CD14-positive monocyte (primary cell): Measurements from ENCODE around the gene SERPINB13. TPM values are rescaled to one million over a fixed set of nuclear protein-coding genes. Genes with fewer than 3 reads are reported as not detected.

Source experiments
- DNase-seq, 3 donors: peaks; one replicate each; pipeline ENCODE4 v3.0.0-alpha.2; 2011 to 2022
- H2AFZ ChIP-seq: 2 replicates; pipeline ENCODE4 v1.6.0; 2012; ENCODE audit warnings: mild to moderate bottlenecking, low read depth, low read length, inconsistent platforms; ENCODE audit not compliant: insufficient read depth, poor library complexity, severe bottlenecking
- H3K27ac ChIP-seq, 2 donors: 1 replicate in 1 of 2; 2 replicates in 1 of 2; pipeline ENCODE4 v1.5.1; 2012 to 2013; ENCODE audit warnings: low read length in 2 of 2, control low read depth in 1 of 2, inconsistent platforms in 1 of 2, low read depth in 1 of 2, mild to moderate bottlenecking in 1 of 2
- H3K27me3 ChIP-seq, 2 donors: one replicate each; pipeline versions ENCODE4 v1.6.0 to v1.6.1; 2011 to 2013; ENCODE audit warnings: low read length in 2 of 2; ENCODE audit not compliant: control insufficient read depth in 2 of 2, insufficient read depth in 2 of 2
- H3K36me3 ChIP-seq, 2 donors: replicated peaks in 1 of 2; 1 replicate in 1 of 2; 2 replicates in 1 of 2; pipeline versions ENCODE4 v1.5.1 to v1.6.1; 2012 to 2013; ENCODE audit warnings: low read length in 2 of 2, control low read depth in 1 of 2, inconsistent platforms in 1 of 2, mild to moderate bottlenecking in 1 of 2; ENCODE audit not compliant: insufficient read depth in 2 of 2, control insufficient read depth in 1 of 2
- H3K4me1 ChIP-seq, 2 donors: 1 replicate in 1 of 2; 2 replicates in 1 of 2; pipeline versions ENCODE4 v1.5.1 to v1.6.1; 2012 to 2013; ENCODE audit warnings: low read length in 2 of 2, control low read depth in 1 of 2, inconsistent platforms in 1 of 2, mild to moderate bottlenecking in 1 of 2, moderate library complexity in 1 of 2; ENCODE audit not compliant: insufficient read depth in 2 of 2, control insufficient read depth in 1 of 2
- H3K4me2 ChIP-seq: replicated peaks from 2 replicates; pipeline ENCODE3; 2012; ENCODE audit warnings: low read length, moderate library complexity, mild to moderate bottlenecking; ENCODE audit not compliant: poor library complexity, severe bottlenecking; ENCODE audit errors: extremely low read depth
- H3K4me3 ChIP-seq, 3 experiments: fragments of 200-600 bp in 1 of 3; sonication (generic) in 1 of 3; replicated peaks in 1 of 3; 1 replicate in 2 of 3; 2 replicates in 1 of 3; pipeline ENCODE4 v1.5.1; 2011 to 2013; ENCODE audit warnings: low read length in 3 of 3, mild to moderate bottlenecking in 3 of 3, control low read depth in 2 of 3, low read depth in 2 of 3, inconsistent platforms in 1 of 3, moderate library complexity in 1 of 3
- H3K79me2 ChIP-seq: 2 replicates; pipeline ENCODE4 v1.6.0; 2012; ENCODE audit warnings: mild to moderate bottlenecking, control low read depth, inconsistent platforms, low read length, moderate library complexity; ENCODE audit not compliant: insufficient read depth
- H3K9ac ChIP-seq: 2 replicates; pipeline ENCODE4 v1.6.0; 2017; ENCODE audit warnings: low read length, mild to moderate bottlenecking; ENCODE audit not compliant: insufficient read depth, poor library complexity, severe bottlenecking
- H3K9me3 ChIP-seq, 2 donors: replicated peaks in 1 of 2; 1 replicate in 1 of 2; 2 replicates in 1 of 2; pipeline versions ENCODE4 v1.5.1 to v1.6.1; 2012 to 2013; ENCODE audit warnings: low read length in 2 of 2, control low read depth in 1 of 2; ENCODE audit not compliant: control insufficient read depth in 1 of 2, insufficient read depth in 1 of 2
- H4K20me1 ChIP-seq: 2 replicates; pipeline ENCODE4 v1.6.0; 2012; ENCODE audit warnings: mild to moderate bottlenecking, low read length, control low read depth, moderate library complexity; ENCODE audit not compliant: insufficient read depth
- H3K27ac Mint-ChIP-seq, 7 donors: one replicate each; pipeline ENCODE4 v1.8.0; 2020; ENCODE audit warnings: mild to moderate bottlenecking in 7 of 7, mixed read lengths in 7 of 7, moderate library complexity in 6 of 7, inconsistent platforms in 2 of 7
- H3K27me3 Mint-ChIP-seq, 3 donors: one replicate each; pipeline ENCODE4 v1.8.0; 2021 to 2022; ENCODE audit warnings: low read depth in 3 of 3, mild to moderate bottlenecking in 3 of 3, mixed read lengths in 3 of 3, moderate library complexity in 3 of 3, inconsistent platforms in 1 of 3
- H3K36me3 Mint-ChIP-seq, 2 donors: one replicate each; pipeline ENCODE4 v1.8.0; 2020; ENCODE audit warnings: mixed read lengths in 2 of 2, inconsistent platforms in 1 of 2, mild to moderate bottlenecking in 1 of 2
- H3K4me1 Mint-ChIP-seq: one replicate; pipeline ENCODE4 v1.8.0; 2020; ENCODE audit warnings: mild to moderate bottlenecking, mixed read lengths
- H3K4me3 Mint-ChIP-seq, 2 donors: one replicate each; pipeline ENCODE4 v1.8.0; 2020; ENCODE audit warnings: mild to moderate bottlenecking in 2 of 2, mixed read lengths in 2 of 2, moderate library complexity in 1 of 2
- H3K9me3 Mint-ChIP-seq, 7 donors: one replicate each; pipeline ENCODE4 v1.8.0; 2020 to 2022; ENCODE audit warnings: mixed read lengths in 7 of 7, mild to moderate bottlenecking in 6 of 7, moderate library complexity in 6 of 7, inconsistent platforms in 2 of 7
- CTCF ChIP-seq: fragments of 200-600 bp; IDR thresholded peaks from one replicate; pipeline ENCODE4 v1.8.0; 2022; ENCODE audit warnings: antibody characterized with exemption, mild to moderate bottlenecking
- WGBS: methylation state at CpG from one replicate; pipeline ENCODE4 v1.1.5; 2013; ENCODE audit warnings: missing lambda C conversion rate; ENCODE audit not compliant: insufficient coverage; 5-methylcytosine and 5-hydroxymethylcytosine counted together
- intact Hi-C, 2 donors: fragments of 100-400 bp; cut with micrococcal nuclease; formaldehyde crosslinking; loops; one replicate each; pipeline versions ENCODE4 v1.15.0 to v1.15.1; 2023
- polyA plus RNA-seq, 3 donors: library from polyadenylated mRNA; depleted of rRNA in 1 of 3; unstranded in 2 of 3; stranded (reverse) in 1 of 3; fragments of 300-500 nt in 2 of 3; fragments of >200 nt in 1 of 3; fragmentation: Illumina TruSeq in 2 of 3; gene quantifications; 1 replicate in 2 of 3; 2 replicates in 1 of 3; pipeline ENCODE4 v1.2.3, GENCODE V29; 2012 to 2021

The SERPINB13 gene
- polyA plus RNA-seq, 3 donors = not detected

- Histone ChIP-seq H3K9ac (no peak overlapping the region), H3K27ac (no peak overlapping the region), H3K79me2 (no peaks in the 10 kb centered on the region), H3K27me3 (no peaks in the 10 kb centered on the region), H3K4me3 (no peak overlapping the region), H3K36me3 (no peaks in the 10 kb centered on the region), H2AFZ (no peak overlapping the region), H3K4me1 (no peaks in the 10 kb centered on the region), H3K9me3 (no peaks in the 10 kb centered on the region), H4K20me1 (no peaks in the 10 kb centered on the region), H3K4me2 (no peak overlapping the region)
- H3K9me3 Mint-ChIP-seq = peaks cover 0 to 5% (median 0%) of the 10 kb centered on the region in 7 donors
- H3K27ac Mint-ChIP-seq = no peak overlapping the region
- peaks cover 0 to 1% of the 10 kb centered on the region in 2 donors for H3K36me3 Mint-ChIP-seq
- H3K27me3 Mint-ChIP-seq = peaks cover 0 to 9% (median 1%) of the 10 kb centered on the region in 3 donors
- no peak for DNase-seq
- no peaks in the 10 kb centered on the region for H3K4me1 Mint-ChIP-seq
- TF ChIP-seq CTCF = no peak
- 90% methylated on average over 10 of the region's 14 CpGs for WGBS
- intact Hi-C loops = no loop called here
- H3K4me3 Mint-ChIP-seq = no peak overlapping the region
These were observed 9.8 kb downstream of the SERPINB13 start for GRCh38 chr18:63596964-63597363.

GRCh38 chr18:63603355-63603754 is 16.2 kb downstream of the SERPINB13 start:
- Histone ChIP-seq H3K27me3 (no peaks in the 10 kb centered on the region), H3K36me3 (no peaks in the 10 kb centered on the region), H3K4me1 (peaks cover 8 to 19% of the 10 kb centered on the region in 2 donors), H3K27ac (no peak overlapping the region), H3K4me2 (peak overlapping the region; percentile 11), H3K4me3 (peak overlapping the region in 1 of 3 experiments; percentile 20), H2AFZ (no peak overlapping the region), H3K79me2 (no peaks in the 10 kb centered on the region), H3K9me3 (no peaks in the 10 kb centered on the region), H4K20me1 (no peaks in the 10 kb centered on the region), H3K9ac (no peak overlapping the region)
- no peak for DNase-seq
- H3K9me3 Mint-ChIP-seq = peaks cover 0 to 5% (median 0%) of the 10 kb centered on the region in 7 donors
- peaks cover 20% of the 10 kb centered on the region for H3K4me1 Mint-ChIP-seq
- no peaks in the 10 kb centered on the region for H3K36me3 Mint-ChIP-seq
- peaks cover 0 to 8% (median 1%) of the 10 kb centered on the region in 3 donors for H3K27me3 Mint-ChIP-seq
- no CpG with 5 or more reads among the region's 1 CpG for WGBS
- peak overlapping the region in 1 of 7 donors; percentile 16 for H3K27ac Mint-ChIP-seq
- intact Hi-C loops = no loop called here
- no peak for TF ChIP-seq CTCF
- H3K4me3 Mint-ChIP-seq = no peak overlapping the region
